Body of pancreas (tissue), 4 donors: Measurements from ENCODE around the gene HOXA10. TPM values are rescaled to one million over a fixed set of nuclear protein-coding genes. Genes with fewer than 3 reads are reported as not detected.
A peak's percentile ranks its signal among the peaks of the same experiment; 100 is the strongest.

ENCODE experiments used
- ATAC-seq: fragments of 150-250 bp; one replicate; pipeline ENCODE4 v1.9.1; 2016
- DNase-seq, 4 donors: peaks; one replicate each; pipeline ENCODE4 v3.0.0-alpha.2; 2019
- H3K27ac ChIP-seq, 4 donors: fragments of 200-600 bp; sonication (generic); 1 replicate in 3 of 4; 2 replicates in 1 of 4; pipeline versions ENCODE4 v1.5.1 to v1.6.1; 2016 to 2019; ENCODE audit warnings: mild to moderate bottlenecking in 1 of 4, mixed read lengths in 1 of 4, moderate library complexity in 1 of 4
- H3K27me3 ChIP-seq, 2 donors: fragments of 200-600 bp; sonication (generic); one replicate each; pipeline ENCODE4 v1.6.0; 2016; ENCODE audit warnings: mild to moderate bottlenecking in 1 of 2
- H3K36me3 ChIP-seq, 2 donors: fragments of 200-600 bp; sonication (generic); replicated peaks in 1 of 2; 2 replicates each; pipeline ENCODE4 v1.5.1; 2016; ENCODE audit warnings: low read depth in 2 of 2; ENCODE audit not compliant: insufficient read depth in 1 of 2
- H3K4me1 ChIP-seq: fragments of 200-600 bp; sonication (generic); one replicate; pipeline ENCODE4 v1.6.0; 2016
- H3K4me3 ChIP-seq, 2 donors: fragments of 200-600 bp; sonication (generic); 1 replicate in 1 of 2; 2 replicates in 1 of 2; pipeline ENCODE4 v1.5.1; 2016 to 2019
- H3K9me3 ChIP-seq, 3 donors: fragments of 200-600 bp; sonication (generic); 1 replicate in 2 of 3; 2 replicates in 1 of 3; pipeline ENCODE4 v1.5.1; 2016
- POLR2A ChIP-seq, 3 donors: fragments of 450-650 bp; IDR thresholded peaks; one replicate each; pipeline ENCODE4 v1.6.1; 2016; ENCODE audit warnings: antibody characterized with exemption in 3 of 3, mild to moderate bottlenecking in 2 of 3
- WGBS, 2 donors: methylation state at CpG; one replicate each; pipeline ENCODE4 v1.1.5; 2017; 5-methylcytosine and 5-hydroxymethylcytosine counted together
- intact Hi-C: fragments of 100-400 bp; cut with DNase I; formaldehyde crosslinking; loops from one replicate; pipeline ENCODE4 v1.15.1; 2023
- total RNA-seq, 2 donors: library from RNA; depleted of rRNA; stranded (reverse); fragments of >200 nt; gene quantifications; one replicate each; pipeline ENCODE4 v1.1.0, GENCODE V29; 2016
- TF ChIP-seq, protein P1 (sequence below), 7 experiments: fragments of 450-650 bp in 4 of 7; fragments of 200-600 bp in 3 of 7; sonication (generic) in 3 of 7; IDR thresholded peaks; one replicate each; pipeline ENCODE4 v1.5.1; 2016 to 2019; ENCODE audit warnings: antibody characterized with exemption in 7 of 7

HOXA10 gene
- total RNA-seq, 2 donors from 2014 or later = 0.52 TPM; not detected in 1

GRCh38 chr7:27130540-27131389 lies 43.4 kb downstream of the HOXA10 start, which contains the start of gene HOXA4:
Gene HOXA4, minus strand, starts transcription at chr7:27130757. Its CDS starts 24 bp downstream, at chr7:27130733.
- Histone ChIP-seq H3K4me1 (peaks cover 10% of the 10 kb centered on the region), H3K36me3 (no peaks in the 10 kb centered on the region), H3K27ac (peak within 1 kb of the TSS in 2 of 4 donors; percentile 61 to 69), H3K27me3 (peaks cover 0 to 24% of the 10 kb centered on the region in 2 donors), H3K4me3 (no peak within 1 kb of the TSS), H3K9me3 (no peaks in the 10 kb centered on the region)
- 10 to 15% methylated on average over 36 to 63 of the region's 67 CpGs for WGBS, 2 donors
- ATAC-seq (peak; percentile 78), DNase-seq (peak; percentile 55 to 64 (median 61))
- intact Hi-C loops = no loop called here
- TF ChIP-seq, protein P1, sequence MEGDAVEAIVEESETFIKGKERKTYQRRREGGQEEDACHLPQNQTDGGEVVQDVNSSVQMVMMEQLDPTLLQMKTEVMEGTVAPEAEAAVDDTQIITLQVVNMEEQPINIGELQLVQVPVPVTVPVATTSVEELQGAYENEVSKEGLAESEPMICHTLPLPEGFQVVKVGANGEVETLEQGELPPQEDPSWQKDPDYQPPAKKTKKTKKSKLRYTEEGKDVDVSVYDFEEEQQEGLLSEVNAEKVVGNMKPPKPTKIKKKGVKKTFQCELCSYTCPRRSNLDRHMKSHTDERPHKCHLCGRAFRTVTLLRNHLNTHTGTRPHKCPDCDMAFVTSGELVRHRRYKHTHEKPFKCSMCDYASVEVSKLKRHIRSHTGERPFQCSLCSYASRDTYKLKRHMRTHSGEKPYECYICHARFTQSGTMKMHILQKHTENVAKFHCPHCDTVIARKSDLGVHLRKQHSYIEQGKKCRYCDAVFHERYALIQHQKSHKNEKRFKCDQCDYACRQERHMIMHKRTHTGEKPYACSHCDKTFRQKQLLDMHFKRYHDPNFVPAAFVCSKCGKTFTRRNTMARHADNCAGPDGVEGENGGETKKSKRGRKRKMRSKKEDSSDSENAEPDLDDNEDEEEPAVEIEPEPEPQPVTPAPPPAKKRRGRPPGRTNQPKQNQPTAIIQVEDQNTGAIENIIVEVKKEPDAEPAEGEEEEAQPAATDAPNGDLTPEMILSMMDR (IDR thresholded peaks at IDR 0.05) = no peak
- TF ChIP-seq POLR2A (IDR thresholded peaks at IDR 0.05) = peak in 2 of 3 donors; percentile 34 to 37

- no peaks in the 10 kb centered on the region for H3K9me3 ChIP-seq
- intact Hi-C loops = no loop called here
- H3K36me3 ChIP-seq = no peaks in the 10 kb centered on the region
- H3K27ac ChIP-seq = peak overlapping the region in 2 of 4 donors; percentile 48 to 56
- peaks cover 10% of the 10 kb centered on the region for H3K4me1 ChIP-seq
- TF ChIP-seq POLR2A (IDR thresholded peaks at IDR 0.05) = no peak
- TF ChIP-seq, protein P1 (IDR thresholded peaks at IDR 0.05) = no peak
- H3K27me3 ChIP-seq = peaks cover 0 to 28% of the 10 kb centered on the region in 2 donors
- WGBS, 2 donors = 9 to 15% methylated on average over 18 to 44 of the region's 72 CpGs
- no peak for DNase-seq
- ATAC-seq = peak; percentile 38
- no peak overlapping the region for H3K4me3 ChIP-seq
These were observed 44.2 kb downstream of the HOXA10 start for GRCh38 chr7:27129729-27130539.

DNA sequence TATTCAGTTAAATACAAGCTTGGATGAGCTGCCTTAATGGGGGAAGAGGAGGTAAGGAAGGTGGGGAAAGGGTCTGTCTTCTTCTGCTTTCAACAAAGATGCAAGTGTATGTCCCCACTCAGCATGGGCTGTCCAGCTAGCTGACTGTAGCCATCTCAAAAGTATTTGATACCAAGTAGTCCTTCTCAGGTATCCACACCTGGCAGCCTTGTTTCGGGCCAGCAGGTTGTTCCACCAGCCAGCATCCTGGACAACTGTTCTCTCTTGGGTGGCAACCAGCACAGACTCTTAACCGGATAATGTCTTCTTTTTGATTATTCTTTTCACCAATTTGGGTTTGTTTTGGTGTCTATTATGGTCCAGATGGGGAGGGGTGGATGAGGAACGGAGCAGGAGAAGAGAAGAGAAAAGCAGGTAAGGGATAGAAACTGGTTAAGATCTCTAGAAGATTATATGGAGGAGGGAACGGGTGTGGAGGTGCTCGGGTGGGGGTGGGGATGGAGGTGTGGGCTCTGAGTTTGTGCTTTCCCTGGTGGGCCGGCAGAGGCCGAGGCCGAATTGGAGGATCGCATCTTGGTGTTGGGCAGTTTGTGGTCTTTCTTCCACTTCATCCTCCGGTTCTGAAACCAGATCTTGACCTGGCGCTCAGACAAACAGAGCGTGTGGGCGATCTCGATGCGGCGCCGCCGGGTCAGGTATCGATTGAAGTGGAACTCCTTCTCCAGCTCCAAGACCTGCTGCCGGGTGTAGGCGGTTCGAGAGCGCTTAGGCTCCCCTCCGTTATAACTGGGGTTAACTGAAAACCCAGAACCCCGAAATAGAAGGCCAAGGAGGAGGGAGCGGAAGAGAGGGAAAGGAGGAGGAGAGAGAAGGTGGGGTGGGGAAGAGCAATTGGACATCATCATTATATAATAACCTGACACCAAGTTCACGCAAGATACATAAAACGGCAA lies 45.1 kb downstream of the HOXA10 start:
- WGBS, 2 donors = 17 to 25% methylated on average over 18 to 28 of the region's 28 CpGs
- Histone ChIP-seq H3K27me3 (peaks cover 0 to 36% of the 10 kb centered on the region in 2 donors), H3K4me3 (no peak overlapping the region), H3K4me1 (peaks cover 10% of the 10 kb centered on the region), H3K36me3 (no peaks in the 10 kb centered on the region), H3K27ac (no peak overlapping the region), H3K9me3 (no peaks in the 10 kb centered on the region)
- ATAC-seq = no peak
- no peak for DNase-seq
- no peak for TF ChIP-seq POLR2A (IDR thresholded peaks at IDR 0.05)
- TF ChIP-seq, protein P1 (IDR thresholded peaks at IDR 0.05) = no peak
- intact Hi-C loops = no loop called here

DNA sequence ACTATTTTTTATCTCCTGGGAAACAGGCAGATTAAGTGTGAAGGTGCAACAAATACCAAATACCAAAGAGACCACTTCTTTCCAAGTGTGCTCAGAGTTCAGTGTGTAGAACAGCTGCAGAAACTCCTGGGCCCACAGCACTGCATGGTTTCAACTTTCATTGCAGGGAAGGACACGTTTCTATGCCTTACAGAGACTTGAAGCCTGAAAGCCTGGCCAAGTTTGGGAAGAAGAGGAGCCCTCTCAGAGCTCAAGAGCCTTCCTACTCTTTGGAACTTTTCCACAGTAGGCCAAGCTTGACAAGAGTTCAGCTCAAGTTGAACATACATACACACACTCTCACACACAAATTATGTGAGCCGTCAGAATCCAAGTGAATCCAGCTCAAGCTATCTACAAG lies 46.1 kb downstream of the HOXA10 start:
- TF ChIP-seq, protein P1 (IDR thresholded peaks at IDR 0.05) = no peak
- WGBS, 2 donors = 23 to 39% methylated on average over 2 of the region's 2 CpGs
- Histone ChIP-seq H3K4me3 (no peak overlapping the region), H3K36me3 (no peaks in the 10 kb centered on the region), H3K27me3 (peaks cover 0 to 47% of the 10 kb centered on the region in 2 donors), H3K9me3 (no peaks in the 10 kb centered on the region), H3K27ac (no peak overlapping the region), H3K4me1 (peaks cover 10% of the 10 kb centered on the region)
- DNase-seq (no peak), ATAC-seq (no peak)
- intact Hi-C loops = no loop called here
